MM.1S (cell line): ENCODE measurements around the gene AGTRAP.

ENCODE experiments used
- EZH2 ChIP-seq: fragments of 300-600 bp; sonication (generic); optimal IDR thresholded peaks from 2 replicates; pipeline ENCODE3; 2017; ENCODE audit warnings: low read depth, mild to moderate bottlenecking, antibody characterized with exemption, low read length, mixed read lengths
- TF ChIP-seq, protein P1 (sequence below): fragments of 300-600 bp; sonication (generic); IDR thresholded peaks from 2 replicates; pipeline ENCODE4 v1.5.1; 2016; ENCODE audit warnings: antibody characterized with exemption, low read length, mixed read lengths

DNA sequence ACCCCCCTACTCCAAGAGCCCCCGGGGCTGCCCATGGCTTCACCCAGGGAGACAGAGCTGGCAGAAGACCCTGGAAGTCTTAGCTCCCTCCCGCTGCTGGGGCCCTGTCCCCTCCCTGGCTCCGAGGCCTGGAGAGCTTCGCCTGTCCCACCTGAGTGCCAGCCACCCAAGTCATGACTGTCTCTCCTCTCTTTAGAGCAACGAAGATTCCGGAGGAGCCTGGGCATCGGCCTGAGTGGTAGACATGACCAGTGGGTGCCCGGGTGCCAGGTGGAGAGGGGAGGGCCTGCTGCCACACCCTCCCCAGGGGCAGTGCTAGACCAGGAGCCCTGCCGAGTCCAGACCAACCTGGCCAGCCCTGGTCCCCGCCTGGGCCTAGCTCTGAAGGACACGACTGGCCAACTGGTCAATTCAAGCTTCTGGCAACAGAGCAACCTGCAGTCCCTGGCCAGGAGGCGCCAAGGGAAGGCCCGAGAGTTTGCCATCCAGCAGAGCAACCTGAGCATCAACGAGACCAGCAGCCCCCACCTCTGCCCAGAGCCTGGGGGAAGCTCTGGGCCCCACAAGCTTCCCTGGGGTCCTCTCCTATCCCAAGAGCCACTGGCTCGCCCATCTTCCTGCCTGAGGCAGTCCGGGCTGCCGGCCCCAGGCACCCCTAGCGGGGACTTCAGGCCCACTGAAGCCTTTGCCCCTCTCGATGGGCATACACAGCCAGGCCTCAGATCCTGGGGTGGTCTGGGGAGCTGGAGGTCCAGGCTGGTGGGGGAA, 29.9 kb downstream of the AGTRAP start:
- TF ChIP-seq, protein P1, sequence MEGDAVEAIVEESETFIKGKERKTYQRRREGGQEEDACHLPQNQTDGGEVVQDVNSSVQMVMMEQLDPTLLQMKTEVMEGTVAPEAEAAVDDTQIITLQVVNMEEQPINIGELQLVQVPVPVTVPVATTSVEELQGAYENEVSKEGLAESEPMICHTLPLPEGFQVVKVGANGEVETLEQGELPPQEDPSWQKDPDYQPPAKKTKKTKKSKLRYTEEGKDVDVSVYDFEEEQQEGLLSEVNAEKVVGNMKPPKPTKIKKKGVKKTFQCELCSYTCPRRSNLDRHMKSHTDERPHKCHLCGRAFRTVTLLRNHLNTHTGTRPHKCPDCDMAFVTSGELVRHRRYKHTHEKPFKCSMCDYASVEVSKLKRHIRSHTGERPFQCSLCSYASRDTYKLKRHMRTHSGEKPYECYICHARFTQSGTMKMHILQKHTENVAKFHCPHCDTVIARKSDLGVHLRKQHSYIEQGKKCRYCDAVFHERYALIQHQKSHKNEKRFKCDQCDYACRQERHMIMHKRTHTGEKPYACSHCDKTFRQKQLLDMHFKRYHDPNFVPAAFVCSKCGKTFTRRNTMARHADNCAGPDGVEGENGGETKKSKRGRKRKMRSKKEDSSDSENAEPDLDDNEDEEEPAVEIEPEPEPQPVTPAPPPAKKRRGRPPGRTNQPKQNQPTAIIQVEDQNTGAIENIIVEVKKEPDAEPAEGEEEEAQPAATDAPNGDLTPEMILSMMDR: no peak
- no peak for TF ChIP-seq EZH2
